ENCODE data around the gene TAS2R10.

DNA sequence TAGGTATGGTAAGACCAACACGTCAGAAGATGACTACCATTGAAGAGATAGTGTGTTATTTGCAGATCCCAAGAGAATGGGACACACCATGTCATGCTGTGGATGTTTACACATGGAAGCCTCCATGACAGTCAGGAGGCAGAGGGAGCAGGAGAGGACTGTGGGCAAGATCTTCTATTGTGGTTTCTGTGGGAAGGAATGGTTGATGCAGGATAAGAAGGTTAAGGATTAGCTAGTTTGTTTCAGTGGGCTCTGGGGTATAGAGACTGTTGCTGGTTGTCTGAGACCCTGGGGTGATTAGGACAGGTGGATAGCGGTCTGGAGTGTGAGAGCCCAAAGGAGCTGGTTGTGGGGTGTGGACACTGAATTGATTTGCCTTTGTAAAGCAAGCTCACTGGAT lies 47.1 kb downstream of the TAS2R10 start:
- TF ChIP-seq, protein P1, sequence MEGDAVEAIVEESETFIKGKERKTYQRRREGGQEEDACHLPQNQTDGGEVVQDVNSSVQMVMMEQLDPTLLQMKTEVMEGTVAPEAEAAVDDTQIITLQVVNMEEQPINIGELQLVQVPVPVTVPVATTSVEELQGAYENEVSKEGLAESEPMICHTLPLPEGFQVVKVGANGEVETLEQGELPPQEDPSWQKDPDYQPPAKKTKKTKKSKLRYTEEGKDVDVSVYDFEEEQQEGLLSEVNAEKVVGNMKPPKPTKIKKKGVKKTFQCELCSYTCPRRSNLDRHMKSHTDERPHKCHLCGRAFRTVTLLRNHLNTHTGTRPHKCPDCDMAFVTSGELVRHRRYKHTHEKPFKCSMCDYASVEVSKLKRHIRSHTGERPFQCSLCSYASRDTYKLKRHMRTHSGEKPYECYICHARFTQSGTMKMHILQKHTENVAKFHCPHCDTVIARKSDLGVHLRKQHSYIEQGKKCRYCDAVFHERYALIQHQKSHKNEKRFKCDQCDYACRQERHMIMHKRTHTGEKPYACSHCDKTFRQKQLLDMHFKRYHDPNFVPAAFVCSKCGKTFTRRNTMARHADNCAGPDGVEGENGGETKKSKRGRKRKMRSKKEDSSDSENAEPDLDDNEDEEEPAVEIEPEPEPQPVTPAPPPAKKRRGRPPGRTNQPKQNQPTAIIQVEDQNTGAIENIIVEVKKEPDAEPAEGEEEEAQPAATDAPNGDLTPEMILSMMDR (IDR thresholded peaks at IDR 0.05; ENCODE audit: low read depth, low read length, missing input control), result no peak
- TF ChIP-seq, protein P2, sequence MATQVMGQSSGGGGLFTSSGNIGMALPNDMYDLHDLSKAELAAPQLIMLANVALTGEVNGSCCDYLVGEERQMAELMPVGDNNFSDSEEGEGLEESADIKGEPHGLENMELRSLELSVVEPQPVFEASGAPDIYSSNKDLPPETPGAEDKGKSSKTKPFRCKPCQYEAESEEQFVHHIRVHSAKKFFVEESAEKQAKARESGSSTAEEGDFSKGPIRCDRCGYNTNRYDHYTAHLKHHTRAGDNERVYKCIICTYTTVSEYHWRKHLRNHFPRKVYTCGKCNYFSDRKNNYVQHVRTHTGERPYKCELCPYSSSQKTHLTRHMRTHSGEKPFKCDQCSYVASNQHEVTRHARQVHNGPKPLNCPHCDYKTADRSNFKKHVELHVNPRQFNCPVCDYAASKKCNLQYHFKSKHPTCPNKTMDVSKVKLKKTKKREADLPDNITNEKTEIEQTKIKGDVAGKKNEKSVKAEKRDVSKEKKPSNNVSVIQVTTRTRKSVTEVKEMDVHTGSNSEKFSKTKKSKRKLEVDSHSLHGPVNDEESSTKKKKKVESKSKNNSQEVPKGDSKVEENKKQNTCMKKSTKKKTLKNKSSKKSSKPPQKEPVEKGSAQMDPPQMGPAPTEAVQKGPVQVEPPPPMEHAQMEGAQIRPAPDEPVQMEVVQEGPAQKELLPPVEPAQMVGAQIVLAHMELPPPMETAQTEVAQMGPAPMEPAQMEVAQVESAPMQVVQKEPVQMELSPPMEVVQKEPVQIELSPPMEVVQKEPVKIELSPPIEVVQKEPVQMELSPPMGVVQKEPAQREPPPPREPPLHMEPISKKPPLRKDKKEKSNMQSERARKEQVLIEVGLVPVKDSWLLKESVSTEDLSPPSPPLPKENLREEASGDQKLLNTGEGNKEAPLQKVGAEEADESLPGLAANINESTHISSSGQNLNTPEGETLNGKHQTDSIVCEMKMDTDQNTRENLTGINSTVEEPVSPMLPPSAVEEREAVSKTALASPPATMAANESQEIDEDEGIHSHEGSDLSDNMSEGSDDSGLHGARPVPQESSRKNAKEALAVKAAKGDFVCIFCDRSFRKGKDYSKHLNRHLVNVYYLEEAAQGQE (IDR thresholded peaks at IDR 0.05), result no peak
- no peak for TF ChIP-seq RAD21 (IDR thresholded peaks at IDR 0.05)
- no peak for TF ChIP-seq YY1 (IDR thresholded peaks at IDR 0.05)
